Ishikawa (cell line): ENCODE data around the gene SRPK1.

Experiments used
- CEBPB ChIP-seq: IDR thresholded peaks from 2 replicates; pipeline ENCODE4 v1.6.1; 2012
- CREB1 ChIP-seq: IDR thresholded peaks from 2 replicates; pipeline ENCODE4 v1.6.1; 2012; ENCODE audit warnings: low read depth
- EGR1 ChIP-seq: IDR thresholded peaks from 2 replicates; pipeline ENCODE4 v1.6.1; 2012
- EP300 ChIP-seq: IDR thresholded peaks from 2 replicates; pipeline ENCODE4 v1.6.1; 2012; ENCODE audit warnings: borderline replicate concordance
- FOXM1 ChIP-seq: IDR thresholded peaks from 2 replicates; pipeline ENCODE4 v1.6.1; 2012; ENCODE audit warnings: low read depth, borderline replicate concordance
- MAX ChIP-seq: IDR thresholded peaks from 2 replicates; pipeline ENCODE4 v1.6.1; 2012
- NFIC ChIP-seq: IDR thresholded peaks from 2 replicates; pipeline ENCODE4 v1.6.1; 2012
- RAD21 ChIP-seq: IDR thresholded peaks from 2 replicates; pipeline ENCODE4 v1.6.1; 2012; ENCODE audit warnings: low read depth
- TAF1 ChIP-seq: IDR thresholded peaks from 2 replicates; pipeline ENCODE4 v1.6.1; 2012; ENCODE audit warnings: low read depth, mild to moderate bottlenecking
- TCF12 ChIP-seq: IDR thresholded peaks from 2 replicates; pipeline ENCODE4 v1.6.1; 2012; ENCODE audit warnings: low read depth
- TEAD4 ChIP-seq: IDR thresholded peaks from 2 replicates; pipeline ENCODE4 v1.6.1; 2012
- USF1 ChIP-seq: IDR thresholded peaks from 2 replicates; pipeline ENCODE4 v1.6.1; 2012
- YY1 ChIP-seq: IDR thresholded peaks from 2 replicates; pipeline ENCODE4 v1.6.1; 2012; ENCODE audit warnings: low read depth
- ZBTB7A ChIP-seq: IDR thresholded peaks from 2 replicates; pipeline ENCODE4 v1.6.1; 2012; ENCODE audit warnings: low read depth
- TF ChIP-seq, protein P1 (sequence below): IDR thresholded peaks from 2 replicates; pipeline ENCODE4 v1.6.1; 2012; ENCODE audit warnings: low read depth, mild to moderate bottlenecking

Gene SRPK1

GRCh38 chr6:35962779-35963560 is 42.1 kb upstream of the SRPK1 start:
- TF ChIP-seq MAX, result no peak
- no peak for TF ChIP-seq EP300

GRCh38 chr6:35960187-35960586 is 39.3 kb upstream of the SRPK1 start:
- TF ChIP-seq TEAD4, result no peak
- no peak for TF ChIP-seq YY1
- TF ChIP-seq TAF1, result no peak
- TF ChIP-seq, protein P1, sequence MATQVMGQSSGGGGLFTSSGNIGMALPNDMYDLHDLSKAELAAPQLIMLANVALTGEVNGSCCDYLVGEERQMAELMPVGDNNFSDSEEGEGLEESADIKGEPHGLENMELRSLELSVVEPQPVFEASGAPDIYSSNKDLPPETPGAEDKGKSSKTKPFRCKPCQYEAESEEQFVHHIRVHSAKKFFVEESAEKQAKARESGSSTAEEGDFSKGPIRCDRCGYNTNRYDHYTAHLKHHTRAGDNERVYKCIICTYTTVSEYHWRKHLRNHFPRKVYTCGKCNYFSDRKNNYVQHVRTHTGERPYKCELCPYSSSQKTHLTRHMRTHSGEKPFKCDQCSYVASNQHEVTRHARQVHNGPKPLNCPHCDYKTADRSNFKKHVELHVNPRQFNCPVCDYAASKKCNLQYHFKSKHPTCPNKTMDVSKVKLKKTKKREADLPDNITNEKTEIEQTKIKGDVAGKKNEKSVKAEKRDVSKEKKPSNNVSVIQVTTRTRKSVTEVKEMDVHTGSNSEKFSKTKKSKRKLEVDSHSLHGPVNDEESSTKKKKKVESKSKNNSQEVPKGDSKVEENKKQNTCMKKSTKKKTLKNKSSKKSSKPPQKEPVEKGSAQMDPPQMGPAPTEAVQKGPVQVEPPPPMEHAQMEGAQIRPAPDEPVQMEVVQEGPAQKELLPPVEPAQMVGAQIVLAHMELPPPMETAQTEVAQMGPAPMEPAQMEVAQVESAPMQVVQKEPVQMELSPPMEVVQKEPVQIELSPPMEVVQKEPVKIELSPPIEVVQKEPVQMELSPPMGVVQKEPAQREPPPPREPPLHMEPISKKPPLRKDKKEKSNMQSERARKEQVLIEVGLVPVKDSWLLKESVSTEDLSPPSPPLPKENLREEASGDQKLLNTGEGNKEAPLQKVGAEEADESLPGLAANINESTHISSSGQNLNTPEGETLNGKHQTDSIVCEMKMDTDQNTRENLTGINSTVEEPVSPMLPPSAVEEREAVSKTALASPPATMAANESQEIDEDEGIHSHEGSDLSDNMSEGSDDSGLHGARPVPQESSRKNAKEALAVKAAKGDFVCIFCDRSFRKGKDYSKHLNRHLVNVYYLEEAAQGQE, result no peak
- no peak for TF ChIP-seq FOXM1
- no peak for TF ChIP-seq MAX
- no peak for TF ChIP-seq RAD21
- TF ChIP-seq EP300, result no peak
- TF ChIP-seq TCF12, result no peak
- no peak for TF ChIP-seq CREB1
- no peak for TF ChIP-seq NFIC
- TF ChIP-seq USF1, result no peak
- TF ChIP-seq ZBTB7A, result no peak
- no peak for TF ChIP-seq EGR1
- TF ChIP-seq CEBPB, result no peak

DNA sequence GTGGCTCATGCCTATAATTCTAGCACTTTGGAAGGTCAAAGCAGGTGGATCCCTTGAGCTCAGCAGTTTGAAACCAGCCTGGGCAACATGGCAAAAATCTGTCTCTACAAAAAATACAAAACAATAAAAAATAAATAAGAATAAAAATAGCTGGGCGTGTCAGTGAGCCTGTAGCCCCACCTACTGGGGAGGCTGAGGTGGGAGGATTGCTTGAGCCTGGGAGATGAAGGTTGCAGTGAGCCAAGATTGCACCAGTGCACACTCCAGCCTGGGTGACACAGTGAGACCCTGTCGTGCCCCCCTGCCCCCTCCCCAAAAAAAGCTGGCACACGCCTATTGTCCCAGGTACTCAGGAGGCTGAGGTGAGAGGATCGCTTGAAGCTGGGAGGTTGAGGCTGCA is 35.1 kb upstream of the SRPK1 start:
- TF ChIP-seq EGR1 (no peak), RAD21 (peak; percentile 61), TCF12 (no peak)

- TF ChIP-seq ZBTB7A (no peak), EGR1 (no peak), USF1 (no peak), CREB1 (no peak), CEBPB (no peak), TCF12 (no peak), RAD21 (no peak), TEAD4 (no peak), FOXM1 (no peak), EP300 (no peak), MAX (no peak), NFIC (no peak), YY1 (no peak), TAF1 (no peak)
- TF ChIP-seq, protein P1, result no peak
These were observed 34.6 kb upstream of the SRPK1 start for GRCh38 chr6:35955521-35955920.

DNA sequence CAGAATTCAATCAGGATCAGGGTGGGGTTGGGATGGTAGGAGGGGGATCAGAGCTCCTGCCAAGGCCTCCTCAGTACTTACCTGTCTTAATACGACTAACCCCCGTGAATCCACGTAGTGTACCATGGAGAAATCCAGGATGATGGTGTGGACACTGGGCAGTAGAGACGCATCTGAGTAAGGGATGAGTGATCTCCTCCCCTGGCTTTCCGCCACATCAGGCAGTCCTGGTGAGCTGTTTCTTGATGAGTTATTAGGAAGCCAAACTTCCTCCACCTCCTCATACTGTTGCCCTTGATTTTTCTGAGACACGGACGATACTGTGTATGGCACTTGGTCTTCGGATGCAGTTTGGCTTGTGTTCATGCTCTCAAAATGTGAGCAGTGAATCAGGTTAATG is 34.2 kb upstream of the SRPK1 start:
- TF ChIP-seq TAF1 (no peak), NFIC (no peak), TCF12 (no peak), EP300 (no peak), TEAD4 (no peak), EGR1 (no peak), YY1 (no peak), CEBPB (no peak)

- TF ChIP-seq, protein P1, result no peak
- no peak for TF ChIP-seq TEAD4
- TF ChIP-seq NFIC, result no peak
- TF ChIP-seq FOXM1, result no peak
- TF ChIP-seq USF1, result no peak
- no peak for TF ChIP-seq EP300
- no peak for TF ChIP-seq CREB1
- no peak for TF ChIP-seq RAD21
- no peak for TF ChIP-seq EGR1
- TF ChIP-seq MAX, result no peak
- TF ChIP-seq YY1, result no peak
- no peak for TF ChIP-seq TAF1
- no peak for TF ChIP-seq CEBPB
- TF ChIP-seq ZBTB7A, result no peak
- TF ChIP-seq TCF12, result no peak
These were observed 33.4 kb upstream of the SRPK1 start for GRCh38 chr6:35954333-35954732.
